T-helper 1 cell treated with Interleukin-12 subunit alpha and Interleukin-12 subunit beta and Interleukin-4 antibody, amounts not matched to agents 30 ng/mL and 1 ng/mL, for 36 hours (primary cell): ENCODE results near the gene GRIA1. TPM values are rescaled to one million over a fixed set of nuclear protein-coding genes. Genes with fewer than 3 reads are reported as not detected.

Experiments
- intact Hi-C: fragments of 100-400 bp; cut with micrococcal nuclease; formaldehyde crosslinking; loops from one replicate; pipeline ENCODE4 v1.15.1; 2024
- total RNA-seq: library from RNA; stranded (reverse); gene quantifications from 2 replicates; pipeline ENCODE4 v1.2.3, GENCODE V29; 2022

Gene GRIA1
- total RNA-seq, 1 donor from 2014 or later: not detected

- intact Hi-C loops: no loop called here
Measured at GRCh38 chr5:153777681-153778581, 287.5 kb downstream of the GRIA1 start.

DNA sequence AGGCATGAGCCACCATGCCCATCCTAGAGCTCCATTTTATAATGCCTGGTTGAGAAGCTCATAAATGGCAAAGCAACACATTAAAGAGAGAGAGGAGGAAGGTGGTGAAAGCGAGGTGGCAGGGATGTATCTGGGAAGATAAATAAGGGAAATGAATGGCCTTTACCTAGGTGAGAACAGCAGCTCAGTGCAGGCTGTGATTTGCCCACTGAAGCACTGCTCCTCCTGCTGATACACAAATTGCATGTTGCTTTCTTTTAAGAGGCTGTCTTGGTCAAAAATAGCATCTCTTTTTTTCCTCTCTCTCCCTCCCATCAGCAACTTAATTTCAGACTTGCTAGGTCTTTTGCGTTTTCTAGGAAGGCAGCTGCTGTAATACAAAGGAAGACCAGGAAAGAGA, 289.4 kb downstream of the GRIA1 start:
- intact Hi-C loops: no loop called here

DNA sequence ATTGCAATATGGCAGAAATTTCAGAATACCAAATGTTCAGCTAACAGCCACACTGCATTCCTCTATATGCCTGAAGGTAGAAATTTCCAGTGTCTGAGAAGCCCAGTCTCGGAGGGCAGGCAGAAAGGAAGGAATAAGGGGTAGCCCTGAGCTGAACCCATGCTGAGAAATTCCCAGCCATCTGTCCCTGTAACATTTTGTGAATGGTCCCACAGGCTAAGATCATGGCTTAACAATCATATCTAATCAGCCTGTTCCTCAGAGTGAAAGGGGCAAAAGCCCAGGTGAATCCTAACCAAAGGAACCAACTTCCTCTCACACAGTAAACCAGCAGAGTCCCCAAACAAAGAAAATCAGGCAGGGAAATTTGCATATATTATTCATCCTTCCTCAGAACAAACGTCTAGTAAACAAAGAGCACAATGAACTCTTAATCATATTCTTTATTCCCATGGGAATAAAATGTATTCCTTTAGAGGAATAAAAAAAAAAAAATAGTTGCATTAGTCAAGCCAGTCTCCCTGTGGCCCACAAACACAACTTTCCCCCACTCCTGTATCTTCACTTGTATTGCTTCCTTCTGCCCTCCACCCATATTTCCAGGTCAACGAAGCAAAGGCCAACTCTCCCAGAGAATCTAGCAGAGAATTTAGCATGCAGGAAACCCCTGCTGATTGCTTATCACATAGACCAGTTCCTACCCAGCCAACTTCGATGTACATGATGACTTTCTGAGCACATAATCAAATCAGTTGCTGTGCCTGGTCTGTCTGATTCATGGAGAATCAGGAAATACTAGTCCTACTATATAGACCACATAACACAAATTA, 290.6 kb downstream of the GRIA1 start:
- intact Hi-C loops: no loop called here

DNA sequence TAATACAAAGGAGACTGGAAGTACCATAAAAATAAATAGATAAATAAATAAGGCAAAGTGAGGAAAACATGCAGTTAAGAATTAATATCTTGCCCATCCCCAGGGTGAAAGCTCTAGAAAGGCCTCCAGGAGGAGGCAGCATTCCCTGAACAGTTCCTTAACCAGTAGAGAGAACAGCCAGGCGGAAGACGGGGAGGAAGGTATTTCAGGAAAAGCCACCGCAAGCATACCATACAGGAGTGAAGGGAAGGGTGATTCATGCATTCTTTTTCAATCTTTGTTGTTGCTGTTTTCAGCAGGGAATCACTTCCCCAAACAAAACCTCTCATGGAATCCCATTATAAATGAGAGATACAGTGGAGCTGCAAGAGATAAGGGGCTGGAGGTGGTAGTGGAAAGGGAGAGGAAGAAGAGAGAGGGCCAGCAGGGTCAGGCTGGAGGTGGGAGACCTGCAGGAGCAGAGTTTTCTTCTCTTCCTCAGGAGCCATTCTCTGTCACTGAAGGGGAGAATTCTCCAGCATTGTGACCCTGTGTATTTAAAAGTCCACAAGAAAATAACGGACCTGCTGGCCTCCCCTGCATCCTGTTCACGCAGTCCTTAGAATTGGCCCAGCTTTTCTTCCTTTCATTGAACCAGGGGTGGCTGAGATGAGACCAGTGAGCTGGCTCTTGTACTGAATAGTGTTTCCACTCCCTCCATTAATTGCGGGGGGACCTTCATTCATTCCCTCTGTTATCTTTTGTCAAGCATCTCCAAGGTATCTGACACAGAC, 292.3 kb downstream of the GRIA1 start:
- intact Hi-C loops: no loop called here

GRCh38 chr5:153783362-153783658, 292.8 kb downstream of the GRIA1 start:
- intact Hi-C loops: no loop called here

DNA sequence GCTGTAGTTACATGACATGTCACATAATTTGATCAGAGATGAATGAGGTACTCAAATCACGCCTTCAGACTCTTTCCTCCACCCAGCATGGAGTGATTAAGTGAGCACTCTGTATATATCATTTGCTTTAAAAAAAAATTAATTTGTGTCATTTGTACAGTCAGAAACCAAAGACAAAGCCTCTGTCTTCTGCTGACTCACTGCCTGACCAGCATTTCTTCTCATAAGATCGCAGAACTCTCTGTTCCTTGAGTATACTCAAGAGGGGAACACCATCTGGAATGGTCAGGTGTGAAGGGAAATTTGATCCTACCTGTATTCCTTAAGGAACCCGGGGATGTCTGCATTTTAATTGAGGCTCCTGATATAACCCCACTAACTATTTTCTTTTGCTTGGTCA, 293.8 kb downstream of the GRIA1 start:
- intact Hi-C loops: no loop called here

DNA sequence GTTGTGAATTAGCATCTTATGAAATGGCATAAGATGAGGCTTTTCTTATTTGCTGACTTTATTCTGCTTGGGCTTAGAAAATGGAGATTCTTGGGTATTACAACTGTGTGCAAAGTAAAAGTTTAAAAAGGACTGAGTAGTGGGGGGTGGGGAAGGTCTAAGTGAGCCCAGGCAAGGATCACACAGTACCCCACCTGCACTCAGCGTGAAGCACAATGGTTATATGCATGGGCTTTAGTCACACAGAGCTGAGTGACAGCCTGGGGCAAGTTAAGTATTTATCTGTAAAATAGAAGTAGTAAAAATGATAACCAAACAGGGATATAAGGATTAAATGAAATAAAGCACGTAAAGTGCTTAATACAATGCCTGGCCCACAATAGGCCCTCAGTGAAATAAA, 300.9 kb downstream of the GRIA1 start:
- intact Hi-C loops: no loop called here

- intact Hi-C loops: no loop called here
Measured at GRCh38 chr5:153792305-153792704, 301.8 kb downstream of the GRIA1 start.

GRCh38 chr5:153793699-153794098, 303.2 kb downstream of the GRIA1 start:
- intact Hi-C loops: no loop called here

DNA sequence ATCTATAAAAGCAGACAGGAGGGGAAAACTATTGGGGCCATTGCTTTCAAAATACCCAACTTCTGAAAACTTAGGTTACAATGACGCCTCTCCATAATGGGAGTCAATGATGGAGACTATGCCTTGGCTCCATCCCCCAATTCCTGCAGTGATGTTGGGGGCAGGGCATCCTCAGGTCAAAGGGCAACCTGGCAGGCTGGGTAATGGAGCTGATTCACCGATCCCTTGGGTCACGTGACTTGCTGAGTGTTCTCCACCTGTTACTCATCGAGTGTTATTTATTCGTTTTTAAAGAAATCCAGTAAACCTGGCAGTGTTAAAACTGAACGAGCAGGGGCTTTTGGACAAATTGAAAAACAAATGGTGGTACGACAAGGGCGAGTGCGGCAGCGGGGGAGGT, 303.9 kb downstream of the GRIA1 start:
- intact Hi-C loops: no loop called here

- intact Hi-C loops: no loop called here
Measured at GRCh38 chr5:153796527-153796926, 306.1 kb downstream of the GRIA1 start.

DNA sequence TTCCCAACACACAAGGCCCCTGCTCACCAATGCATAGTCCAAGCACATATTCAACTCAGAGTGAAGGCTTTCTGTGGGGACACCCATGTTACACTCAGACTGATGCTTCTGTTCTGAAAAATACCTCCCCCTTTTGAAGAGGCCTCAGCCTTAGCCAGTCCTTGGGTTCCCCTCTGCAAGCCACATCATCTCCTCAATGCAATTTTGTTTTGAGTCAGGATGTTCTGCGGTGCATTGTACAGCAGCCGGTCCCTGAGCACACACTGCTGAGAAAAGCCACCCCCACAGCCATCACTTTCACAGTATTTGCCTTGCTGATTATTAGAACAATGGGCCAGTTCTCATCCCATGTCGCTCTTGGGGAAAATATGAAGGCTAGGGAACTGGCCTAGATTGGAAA, 307.0 kb downstream of the GRIA1 start:
- intact Hi-C loops: no loop called here

DNA sequence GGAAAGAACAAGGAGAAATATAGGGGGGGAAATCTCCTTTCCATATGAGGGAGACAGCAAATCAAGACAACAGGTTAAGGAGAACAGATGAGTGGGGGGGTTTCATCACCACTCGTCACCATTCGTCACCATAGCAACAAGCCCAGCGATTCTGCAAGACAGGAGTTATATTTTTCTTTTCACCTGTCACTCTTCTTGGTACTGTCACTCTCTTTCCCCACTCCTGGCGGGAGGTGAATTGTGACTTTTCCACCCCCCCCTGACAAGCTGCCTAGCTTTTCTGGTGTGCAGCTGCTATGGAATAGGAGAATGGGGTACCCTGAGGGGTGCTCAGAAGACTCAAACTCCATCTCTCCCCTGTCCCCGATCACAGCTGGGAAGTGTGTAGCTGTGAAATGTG, 308.4 kb downstream of the GRIA1 start:
- intact Hi-C loops: no loop called here

DNA sequence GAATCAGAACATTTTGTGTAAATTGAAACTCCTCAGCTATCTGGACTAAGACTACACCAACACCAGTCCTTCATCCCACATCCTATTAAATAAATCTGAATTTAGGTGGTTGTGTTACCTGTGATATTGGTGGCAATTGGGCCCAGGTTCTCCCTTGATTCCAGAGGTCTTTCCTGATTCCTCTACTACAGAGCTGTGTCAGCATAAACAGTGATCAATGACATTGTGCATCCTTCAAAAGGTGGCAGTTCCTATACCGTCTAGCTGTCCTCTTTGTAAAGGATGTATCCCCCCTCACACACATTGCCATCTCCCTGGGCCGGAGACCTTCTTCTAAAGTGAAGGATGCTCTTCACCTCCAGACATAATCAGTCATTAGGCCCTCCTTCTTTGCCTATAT, 309.0 kb downstream of the GRIA1 start:
- intact Hi-C loops: no loop called here

DNA sequence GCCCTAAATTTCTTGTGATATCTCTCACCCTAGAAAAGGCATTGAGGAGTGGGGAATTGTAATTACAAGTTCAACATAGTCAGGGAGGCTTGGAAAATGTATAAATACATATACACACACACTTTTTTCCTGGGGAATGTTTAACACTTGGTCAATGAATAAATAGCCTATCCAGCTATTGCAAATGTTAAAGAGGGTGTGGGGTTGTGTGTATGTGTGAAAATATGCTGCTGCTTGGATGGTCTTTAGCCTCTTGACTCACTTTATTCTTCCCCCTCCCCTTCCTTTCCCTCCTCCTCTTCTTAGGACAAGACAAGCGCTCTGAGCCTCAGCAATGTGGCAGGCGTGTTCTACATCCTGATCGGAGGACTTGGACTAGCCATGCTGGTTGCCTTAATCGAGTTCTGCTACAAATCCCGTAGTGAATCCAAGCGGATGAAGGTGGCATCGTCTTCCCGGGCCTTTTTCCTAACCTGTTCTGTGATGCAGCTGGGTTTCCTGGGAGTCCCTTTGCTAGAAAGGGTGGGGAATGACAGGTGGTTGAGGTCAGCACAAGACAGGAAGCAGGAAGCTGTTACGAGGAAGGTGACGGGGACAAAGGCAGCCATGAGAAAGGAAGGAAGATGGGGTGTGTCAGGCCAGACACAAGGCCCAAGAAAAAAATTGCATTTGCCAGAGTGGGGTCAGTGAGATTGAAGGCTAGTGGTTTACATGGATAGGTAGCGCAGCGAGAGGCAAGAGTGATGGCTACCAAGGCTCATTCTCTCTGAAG, 311.8 kb downstream of the GRIA1 start:
- intact Hi-C loops: no loop called here

GRCh38 chr5:153807801-153808200, 317.3 kb downstream of the GRIA1 start:
- intact Hi-C loops: no loop called here

DNA sequence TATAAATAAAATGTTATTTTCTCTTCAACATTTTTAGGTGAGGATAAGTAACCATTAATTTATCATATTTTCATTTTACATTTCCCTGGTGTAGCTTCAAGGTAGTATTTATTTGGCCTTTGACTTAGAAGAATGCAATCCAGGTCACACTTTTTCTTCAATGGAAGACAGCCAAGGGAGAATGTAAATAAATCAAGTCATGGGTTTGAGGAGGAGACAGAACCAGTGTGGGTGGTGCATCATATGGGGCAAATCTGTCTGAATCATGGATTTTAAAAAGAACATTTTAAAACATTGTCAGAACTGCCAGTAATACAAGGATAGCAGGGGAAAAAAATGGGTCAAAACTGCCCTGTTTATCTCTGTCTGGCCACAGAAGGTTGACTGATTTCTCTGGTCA, 318.7 kb downstream of the GRIA1 start:
- intact Hi-C loops: no loop called here

- intact Hi-C loops: no loop called here
Measured at GRCh38 chr5:153813901-153814300, 323.4 kb downstream of the GRIA1 start.

GRCh38 chr5:153816870-153817269, 326.4 kb downstream of the GRIA1 start:
- intact Hi-C loops: no loop called here

GRCh38 chr5:153818626-153819025, 328.2 kb downstream of the GRIA1 start:
- intact Hi-C loops: no loop called here

GRCh38 chr5:153823036-153823435, 332.6 kb downstream of the GRIA1 start:
- intact Hi-C loops: no loop called here
